ENCODE results near the gene SHLD1.
A peak's percentile ranks its signal among the peaks of the same experiment; 100 is the strongest.
"Not testable (repeated sequence)": the region's sequence is repeated elsewhere in the genome, so short reads cannot be mapped to it uniquely, and the experiment has no call there.

SHLD1 gene

DNA sequence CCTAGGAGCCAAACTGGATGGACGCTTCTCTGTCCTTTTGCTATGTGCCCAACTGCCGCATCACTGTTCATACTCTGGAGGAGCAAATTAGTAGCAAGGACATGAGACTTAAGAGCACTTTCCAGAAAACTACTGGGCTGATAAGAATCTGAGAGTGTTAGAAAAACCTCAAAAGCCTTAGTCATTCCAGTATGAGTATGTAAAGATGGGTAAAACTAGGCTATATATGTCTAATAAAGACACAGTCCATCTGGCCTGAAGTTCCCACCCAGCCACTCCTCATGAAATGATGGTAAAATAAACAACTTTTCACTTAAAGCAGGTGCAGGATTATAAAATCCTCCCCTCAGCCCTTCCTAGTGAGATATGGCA, 30.6 kb downstream of the SHLD1 start:
- no peak for DNase-seq

DNA sequence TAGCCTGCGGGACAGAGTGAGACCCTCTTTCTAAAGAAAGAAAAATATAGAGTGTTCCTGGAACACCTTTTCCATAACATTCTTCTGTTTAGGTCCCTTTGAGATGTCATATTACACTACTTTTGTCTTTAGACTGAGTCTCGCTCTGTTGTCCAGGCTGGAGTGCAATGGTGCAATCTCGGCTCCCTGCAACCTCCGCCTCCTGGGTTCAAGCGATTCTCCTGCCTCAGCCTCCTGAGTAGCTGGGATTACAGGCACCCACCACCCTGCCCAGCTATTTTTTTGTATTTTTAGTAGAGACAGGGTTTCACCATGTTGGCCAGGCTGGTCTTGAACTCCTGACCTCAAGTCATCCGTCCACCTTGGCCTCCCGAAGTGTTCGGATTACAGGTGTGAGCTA, 31.2 kb downstream of the SHLD1 start:
- DNase-seq = not testable (repeated sequence)

DNA sequence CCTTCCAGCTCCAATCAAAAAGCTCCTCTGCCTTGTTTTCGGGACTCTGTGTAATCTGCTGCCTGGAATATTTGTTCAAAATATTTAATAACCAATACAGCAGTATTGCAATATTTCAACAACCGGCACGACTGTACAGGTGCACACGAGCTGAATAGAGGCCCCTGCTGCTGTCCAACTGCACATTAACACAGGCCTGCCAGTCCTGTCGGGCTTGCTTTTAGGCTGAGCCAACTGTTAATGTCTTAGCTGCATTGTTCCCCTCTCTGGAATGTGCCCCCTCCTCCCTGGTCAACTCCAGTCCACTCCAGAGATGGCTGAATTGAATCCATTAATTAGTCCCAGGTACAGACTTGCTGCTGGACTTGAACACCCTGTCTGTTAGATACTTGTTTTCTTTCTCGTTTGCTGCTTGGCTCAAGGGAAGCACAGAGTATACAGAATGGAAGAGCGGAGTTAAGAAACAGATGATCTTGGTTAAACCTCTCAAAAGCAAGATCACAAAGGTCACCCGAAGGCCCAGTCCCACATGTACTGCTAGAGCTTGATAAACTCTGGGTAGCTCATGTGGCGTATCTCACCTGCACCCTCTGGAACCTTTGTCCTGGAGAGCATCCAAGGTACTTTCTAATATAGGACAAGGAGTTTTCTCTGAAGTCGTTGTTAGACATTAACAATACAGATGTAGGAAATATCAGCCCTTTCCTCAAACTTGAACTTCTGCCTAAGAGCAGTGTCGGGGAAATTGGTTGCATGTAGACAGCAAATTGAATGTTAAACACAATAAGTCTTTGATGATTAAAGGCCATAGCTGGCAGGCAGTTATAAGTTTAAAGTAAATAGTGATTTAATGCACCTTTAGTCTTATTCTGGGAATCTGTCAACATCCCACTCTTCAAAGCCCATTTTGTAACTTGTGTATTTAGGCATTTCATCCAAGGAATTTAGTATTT, 31.9 kb downstream of the SHLD1 start:
- no peak for DNase-seq

DNA sequence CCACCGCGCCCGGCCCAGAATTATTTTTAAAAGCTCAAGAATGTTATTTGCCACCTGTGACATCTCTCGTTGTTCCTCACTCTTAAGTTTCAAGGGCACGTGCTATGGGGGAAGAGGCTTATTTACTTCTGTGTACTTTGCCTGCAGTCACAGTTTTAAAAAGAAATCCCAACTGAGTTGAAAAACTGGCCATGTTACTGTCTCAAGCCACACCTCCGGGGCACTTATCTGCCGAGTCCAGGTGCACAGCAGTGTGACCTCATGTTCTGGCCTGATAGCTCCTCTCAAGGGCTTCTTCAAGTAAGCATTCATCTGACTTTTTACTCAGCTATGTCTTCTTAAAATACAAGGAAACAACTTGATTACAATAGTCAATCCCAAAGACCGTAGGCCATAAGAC, 34.5 kb downstream of the SHLD1 start:
- no peak for DNase-seq

DNA sequence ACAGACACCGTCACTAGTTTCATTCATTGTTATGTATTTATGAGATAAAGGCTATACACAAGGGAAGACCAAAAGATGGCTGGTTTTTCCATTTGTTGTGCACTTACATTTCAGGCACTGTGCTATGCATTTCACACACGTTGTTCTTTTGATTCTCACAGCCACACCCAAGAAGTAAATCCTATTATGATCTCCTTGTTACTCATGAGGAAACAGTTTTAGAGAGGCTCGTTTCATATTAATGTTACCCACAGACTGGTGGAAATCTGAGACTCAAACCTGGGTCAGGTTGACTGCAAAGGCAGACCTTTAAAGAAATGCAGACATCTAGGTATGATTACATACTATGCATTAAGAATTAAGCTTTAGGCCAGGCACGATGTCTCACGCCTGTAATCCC, 34.9 kb downstream of the SHLD1 start:
- DNase-seq = no peak

DNA sequence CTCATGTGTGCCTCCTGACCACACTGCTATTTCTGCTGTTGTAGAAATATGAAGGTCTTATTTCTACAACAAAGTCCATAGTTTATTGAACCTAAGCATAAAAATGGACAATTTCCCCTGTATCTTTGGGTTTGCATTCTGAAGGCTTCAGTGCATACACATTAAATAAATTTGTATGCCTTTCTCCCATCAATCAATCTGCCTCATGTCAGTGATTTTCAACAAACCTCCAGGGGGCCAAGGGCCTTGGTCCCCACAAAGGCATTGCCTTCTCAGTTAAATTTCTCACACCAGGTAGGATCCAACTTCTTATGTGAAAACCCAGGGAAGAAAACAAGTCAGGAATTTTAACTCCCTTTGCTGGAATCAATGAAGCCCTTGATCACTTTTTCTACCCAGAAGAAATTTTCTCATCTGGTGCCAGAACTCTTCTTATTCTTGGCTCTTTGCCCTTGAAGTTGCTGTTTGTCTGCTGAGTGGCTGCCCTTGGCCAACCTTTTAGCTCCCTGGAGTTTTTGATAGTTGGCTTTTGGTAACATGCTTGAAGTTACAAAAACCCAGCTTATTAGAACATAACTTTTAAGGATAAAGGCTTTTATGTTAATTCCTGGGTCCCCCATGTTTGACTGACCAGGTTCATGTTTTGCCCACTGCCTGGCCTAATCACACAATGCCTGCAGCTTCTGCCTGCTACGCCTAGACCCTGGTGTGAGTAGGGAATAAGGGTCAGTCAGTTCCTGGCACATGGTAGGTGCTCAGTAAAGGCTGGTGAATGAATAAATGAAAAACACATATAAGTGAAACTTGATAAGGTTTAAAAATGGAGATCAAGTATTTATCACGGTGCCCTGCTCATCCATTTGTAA, 37.0 kb downstream of the SHLD1 start:
- no peak for DNase-seq

DNA sequence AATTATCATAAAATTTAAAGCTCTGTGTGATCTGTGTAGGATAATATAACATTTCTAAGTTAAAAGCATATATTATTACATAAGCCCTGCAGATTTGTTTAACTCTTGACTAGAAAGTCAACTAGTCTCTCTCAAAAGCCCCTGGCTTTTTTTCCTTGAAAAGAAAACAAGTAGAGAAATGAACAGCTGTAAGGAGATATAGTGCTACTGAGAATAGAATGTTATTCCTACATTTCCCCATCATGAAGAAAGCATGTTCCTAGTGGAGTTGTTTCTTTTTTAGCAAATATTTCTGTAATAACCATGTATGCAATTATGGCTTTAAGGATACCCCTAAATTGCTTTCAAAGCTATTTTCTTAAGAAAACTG, 37.6 kb downstream of the SHLD1 start:
- no peak for DNase-seq

DNA sequence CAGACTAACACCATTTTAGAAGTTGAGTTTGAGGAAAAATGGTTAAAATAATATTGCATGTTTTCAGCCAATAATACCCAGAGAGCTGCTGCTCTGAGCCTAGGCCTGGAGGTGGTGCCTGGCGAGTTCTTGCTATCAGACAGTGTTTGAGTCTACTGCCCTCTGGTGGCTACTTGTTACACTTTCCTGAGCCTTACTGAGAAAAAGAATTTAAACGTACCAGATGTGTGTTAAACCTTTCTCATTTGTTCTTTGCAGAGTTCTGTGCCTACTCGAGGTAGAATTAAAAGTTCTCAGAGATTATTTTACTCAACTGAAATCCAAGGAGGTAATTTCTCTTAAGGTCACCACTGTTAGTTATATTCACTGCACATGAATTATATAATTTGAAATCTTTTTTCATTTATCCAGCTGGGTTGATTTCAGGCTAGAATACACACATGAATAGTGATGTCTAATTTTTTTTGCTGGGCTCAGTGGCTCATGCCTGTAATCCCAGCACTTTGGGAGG, 38.2 kb downstream of the SHLD1 start:
- peak in 47 of 56 donors; percentile 1 to 89 (median 46) for DNase-seq

DNA sequence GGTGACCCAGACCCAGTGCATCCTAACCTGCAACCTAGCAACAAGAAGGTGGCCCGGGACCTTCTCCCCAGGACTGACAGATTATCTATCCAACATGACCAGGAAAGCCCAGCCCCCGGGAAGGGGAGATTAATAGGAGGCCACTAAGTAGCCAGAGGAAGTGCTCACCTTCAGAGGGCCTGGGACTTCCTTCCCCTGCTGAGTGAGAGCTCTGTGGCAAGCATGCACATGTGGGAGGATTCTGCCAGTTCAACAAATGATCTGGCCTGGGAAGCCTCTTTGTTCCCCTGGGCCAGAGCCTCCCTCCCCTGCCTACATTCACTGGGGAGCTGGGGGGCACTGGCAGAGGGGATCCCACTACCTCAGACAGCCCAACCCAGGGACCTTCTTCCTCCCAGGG, 39.6 kb downstream of the SHLD1 start:
- DNase-seq = no peak

DNA sequence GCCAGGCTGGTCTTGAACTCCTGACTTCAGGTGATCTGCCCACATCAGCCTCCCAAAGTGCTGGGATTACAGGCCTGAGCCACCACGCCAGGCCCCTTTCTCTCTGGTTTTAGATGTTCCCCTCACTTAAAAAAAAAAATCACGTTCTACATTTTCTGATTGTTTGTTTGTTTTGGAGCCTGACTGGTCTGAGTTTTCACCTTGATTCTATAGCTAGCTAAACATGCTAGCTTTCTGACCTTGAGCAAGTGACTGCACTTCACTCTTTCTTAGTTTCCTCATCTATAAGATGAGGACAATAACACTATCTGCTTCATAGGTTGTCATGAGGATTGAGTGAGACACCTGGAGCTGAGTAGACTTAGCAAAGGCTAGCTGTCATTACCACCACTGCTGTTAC, 43.7 kb downstream of the SHLD1 start:
- no peak for DNase-seq

DNA sequence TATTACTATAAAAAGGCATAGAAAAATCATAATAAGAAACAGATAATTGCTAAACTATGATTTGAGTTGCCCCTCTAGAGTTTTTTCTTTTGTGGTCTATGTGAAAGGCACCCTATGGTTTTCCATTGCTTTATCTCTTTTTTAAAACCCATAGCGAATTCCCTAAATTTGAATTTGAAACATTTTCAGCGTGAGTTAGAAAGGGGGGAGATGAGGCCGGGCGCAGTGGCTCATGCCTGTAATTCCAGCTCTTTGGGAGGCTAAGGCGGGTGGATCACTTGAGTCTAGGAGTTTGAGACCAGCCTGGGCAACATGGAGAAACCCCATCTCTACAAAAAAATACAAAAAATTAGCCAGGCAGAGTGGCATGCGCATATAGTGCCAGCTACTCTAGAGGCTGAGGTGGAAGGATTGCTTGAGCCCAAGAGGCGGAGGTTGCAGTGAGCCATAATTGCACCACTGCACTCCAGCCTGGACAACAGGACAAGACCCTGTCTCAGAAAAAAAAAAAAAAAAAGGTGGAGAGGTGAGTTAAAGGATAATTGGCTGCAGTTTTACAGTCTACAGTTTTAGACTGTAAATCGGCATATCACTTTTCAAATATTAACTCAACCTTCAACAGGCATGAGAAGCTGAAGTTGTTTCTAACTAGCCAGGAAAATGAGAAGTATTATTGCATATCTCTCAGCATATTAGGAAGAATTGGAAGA, 46.3 kb downstream of the SHLD1 start:
- no peak for DNase-seq

DNA sequence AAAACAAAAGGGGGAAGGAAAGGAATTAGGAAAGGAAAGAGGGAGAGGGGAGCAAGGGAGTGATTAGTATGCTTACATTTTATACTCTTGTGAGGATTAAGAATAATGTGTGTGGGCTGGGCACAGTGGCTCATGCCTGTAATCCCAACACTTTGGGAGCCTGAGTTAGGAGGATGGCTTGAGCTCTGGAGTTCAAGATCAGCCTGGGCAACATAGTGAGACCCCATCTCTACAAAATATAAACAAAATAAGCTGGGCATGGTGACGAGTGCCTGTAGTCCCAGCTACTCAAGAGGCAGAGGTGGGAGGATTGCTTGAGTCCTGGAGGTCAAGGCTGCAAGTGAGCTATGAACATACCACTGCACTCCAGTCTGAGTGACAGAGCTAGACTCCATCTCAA, 47.0 kb downstream of the SHLD1 start:
- DNase-seq = no peak

DNA sequence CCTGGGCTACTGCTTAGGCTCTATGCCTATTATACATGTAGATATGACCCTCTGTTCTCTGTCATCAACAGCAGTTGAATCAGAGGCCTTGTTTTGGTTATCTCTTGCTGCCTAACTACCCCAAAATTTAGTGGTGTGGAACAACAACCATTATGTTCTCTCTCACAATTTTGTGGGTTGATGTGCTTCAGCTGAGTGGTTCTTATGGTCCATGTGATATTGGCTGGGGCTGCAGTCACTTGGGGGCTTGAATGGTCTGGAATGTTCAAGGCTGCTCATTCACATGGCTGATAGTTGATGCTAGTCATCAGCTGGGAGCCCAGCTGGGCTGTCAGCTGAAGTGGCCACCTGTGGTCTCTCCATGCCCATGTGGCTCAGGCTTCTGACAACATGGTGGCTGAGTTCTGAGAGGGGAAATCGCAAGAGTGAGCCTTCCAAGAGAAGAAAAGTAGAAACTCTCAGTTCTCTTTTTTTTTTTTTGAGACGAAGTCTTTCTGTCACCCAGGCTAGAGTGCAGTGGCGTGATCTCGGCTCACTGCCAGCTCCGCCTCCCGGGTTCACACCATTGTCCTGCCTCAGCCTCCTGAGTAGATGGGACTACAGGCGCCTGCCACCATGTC, 47.8 kb downstream of the SHLD1 start:
- no peak for DNase-seq

DNA sequence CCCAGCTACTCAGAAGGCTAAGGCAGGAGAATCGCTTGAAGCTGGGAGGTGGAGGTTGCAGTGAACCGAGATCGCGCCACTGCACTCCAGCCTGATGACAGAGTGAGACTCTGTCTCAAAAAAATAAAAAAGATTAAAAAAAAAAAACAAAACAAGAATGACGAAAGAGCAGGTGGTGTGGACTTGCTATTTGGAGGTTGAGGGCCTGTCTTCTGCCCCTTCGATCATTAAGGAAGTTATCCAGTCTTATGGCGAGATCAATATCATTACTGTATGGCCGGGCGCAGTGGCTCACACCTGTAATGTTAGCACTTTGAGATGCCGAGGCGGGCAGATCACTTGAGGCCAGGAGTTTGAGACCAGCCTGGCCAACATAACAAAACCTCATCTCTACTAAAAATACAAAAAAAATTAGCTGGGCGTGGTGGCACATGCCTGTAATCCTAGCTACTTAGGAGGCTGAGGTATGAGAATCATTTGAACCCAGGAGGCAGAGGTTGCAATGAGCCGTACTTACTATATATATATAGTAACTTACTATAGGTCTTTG, 53.6 kb downstream of the SHLD1 start:
- not testable (repeated sequence) for DNase-seq

DNA sequence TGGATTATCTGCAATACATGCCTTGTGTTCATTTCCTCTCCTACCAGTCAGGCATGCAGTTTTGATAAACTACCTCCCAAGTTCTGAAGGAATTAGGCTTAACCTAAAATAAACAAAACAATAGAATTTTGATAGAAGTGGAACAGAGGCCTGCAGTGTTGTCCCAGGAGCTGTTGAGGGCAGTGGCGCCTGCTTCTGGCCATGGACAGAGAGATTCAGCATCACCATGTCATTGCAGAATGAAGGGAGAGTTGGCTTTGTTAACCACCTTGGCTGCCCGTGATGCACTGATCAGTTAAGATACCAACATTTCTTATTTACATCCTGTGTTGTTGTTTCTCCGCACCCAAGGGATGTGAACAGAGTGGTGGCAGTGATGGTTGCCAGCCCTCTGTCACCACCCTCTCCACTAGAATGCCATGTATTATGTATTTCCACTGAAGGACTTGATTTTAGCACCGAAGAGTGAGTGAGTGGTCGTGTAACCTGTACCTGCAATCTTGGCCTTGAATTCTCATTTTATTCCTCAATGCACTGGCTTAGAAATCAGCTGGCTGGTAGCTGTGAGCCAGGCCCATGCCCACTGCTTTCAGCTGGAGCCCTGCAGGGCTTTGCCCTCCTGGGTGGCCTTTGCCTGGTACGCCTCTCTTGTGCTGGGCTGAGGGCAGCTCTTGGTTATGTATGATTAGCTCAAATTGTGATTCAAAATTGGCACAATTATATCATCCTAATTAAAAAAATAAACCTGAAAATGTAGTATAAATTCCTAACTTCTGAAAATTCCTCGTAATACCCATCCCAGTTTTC, 56.5 kb downstream of the SHLD1 start:
- DNase-seq = no peak

DNA sequence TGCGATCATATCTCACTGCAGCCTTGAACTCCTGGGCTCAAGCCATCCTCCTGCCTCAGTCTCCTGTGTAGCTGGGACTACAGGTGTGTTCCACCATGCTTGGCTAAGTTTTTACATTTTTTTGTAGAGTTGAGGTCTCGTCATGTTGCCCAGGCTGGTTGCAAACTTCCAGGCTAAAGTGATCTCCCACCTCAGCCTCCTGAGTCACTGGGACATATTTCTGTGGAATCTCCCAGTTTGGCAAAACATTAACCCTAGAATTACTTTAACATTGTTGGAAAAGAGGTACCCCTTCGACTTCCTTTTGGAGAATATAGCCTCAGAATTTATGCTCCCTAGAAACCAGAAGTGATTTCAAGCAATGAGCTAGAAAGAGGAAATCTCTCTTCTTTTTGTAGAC, 57.2 kb downstream of the SHLD1 start:
- DNase-seq = no peak

DNA sequence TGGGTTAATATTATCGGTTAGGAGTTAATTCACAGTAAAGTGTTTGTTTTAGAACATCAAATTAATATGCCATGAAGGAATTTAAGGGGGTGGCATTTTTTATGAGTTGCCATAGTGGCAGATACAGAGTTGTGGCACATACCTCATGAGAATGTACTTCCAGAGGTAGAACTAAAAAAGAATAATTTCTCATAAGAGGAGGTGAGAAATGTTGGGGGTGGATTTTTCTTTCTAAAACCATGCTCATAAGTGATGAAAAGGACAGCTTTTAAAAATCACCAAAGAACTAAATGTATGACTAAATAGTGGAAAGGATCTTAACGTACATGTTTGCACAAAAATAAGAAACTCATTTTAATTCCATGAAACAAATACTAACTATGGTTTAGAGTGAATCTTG, 58.7 kb downstream of the SHLD1 start:
- peak in 1 of 56 donors; percentile 35 for DNase-seq

DNA sequence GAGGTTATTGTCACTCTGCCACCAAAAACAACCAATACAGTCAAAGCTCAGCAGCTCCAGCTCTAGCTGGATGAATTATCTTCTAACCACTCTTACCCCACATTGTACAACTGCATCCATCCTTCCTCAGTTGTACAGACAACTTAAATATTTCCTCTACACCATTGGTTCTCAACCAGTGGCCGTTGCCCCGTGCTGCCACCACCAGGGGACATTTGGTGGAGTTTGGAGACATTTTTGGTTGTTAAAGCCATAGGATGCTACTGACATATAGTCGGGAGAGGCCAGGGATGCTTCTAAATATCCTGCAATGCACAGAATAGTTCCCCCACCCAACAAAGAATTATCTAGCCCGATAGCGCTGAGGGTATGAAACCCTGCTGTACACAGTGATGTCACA, 59.3 kb downstream of the SHLD1 start:
- DNase-seq = no peak

DNA sequence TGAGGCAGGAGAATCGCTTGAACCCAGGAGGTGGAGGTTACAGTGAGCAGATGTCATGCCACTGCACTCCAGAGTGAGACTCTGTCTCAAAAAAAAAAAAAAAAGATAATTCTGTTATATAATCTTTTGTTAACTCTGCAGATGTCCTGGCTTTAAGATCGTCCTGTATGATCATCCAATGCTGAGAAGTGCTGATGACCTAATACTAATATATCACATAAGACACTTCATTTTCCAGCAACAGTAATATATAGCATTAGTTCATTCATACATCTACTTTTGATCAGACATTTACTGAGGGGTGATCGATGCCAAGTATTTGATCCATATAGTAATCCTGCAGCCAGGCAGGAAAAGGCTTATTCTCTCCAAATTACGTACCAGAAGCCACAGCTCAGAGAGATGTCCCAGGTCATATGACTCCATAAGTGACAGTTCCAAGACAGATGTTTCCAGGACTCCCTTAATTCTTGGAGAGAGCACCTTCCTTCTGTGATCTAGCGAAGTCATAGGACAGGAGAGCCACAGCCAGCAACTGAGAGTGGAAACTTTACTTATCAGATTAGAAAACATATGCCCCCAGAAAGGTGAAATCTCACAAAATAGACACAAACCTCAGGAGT, 60.7 kb downstream of the SHLD1 start:
- DNase-seq = no peak

DNA sequence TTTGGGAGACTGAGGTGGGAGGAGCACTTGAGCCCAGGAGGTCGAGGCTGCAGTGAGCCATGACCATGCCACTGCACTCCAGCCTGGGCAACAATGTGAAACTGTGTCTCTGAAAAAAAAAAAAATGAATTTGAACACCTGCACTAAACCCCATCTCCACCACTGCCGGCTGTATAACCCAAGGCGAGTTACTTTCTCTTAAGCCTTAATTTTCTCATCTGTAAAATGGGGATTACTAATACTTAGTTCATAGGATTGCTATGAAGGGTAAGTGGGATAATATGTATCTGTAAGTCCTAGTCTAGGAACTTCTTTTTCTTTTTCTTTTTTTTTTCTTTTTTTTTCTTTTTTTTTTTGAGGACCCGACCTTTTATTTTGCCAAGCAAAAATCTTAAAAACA, 61.5 kb downstream of the SHLD1 start:
- DNase-seq = no peak

Measured in nucleus accumbens (tissue), 56 donors.